SHP77 (cell line): ENCODE results near the gene C4orf33.

ENCODE experiments used
- DNase-seq, 2 experiments: peaks; one replicate each; lab custom pipeline; 2025; lab: John Stamatoyannopoulos, UW

Gene C4orf33

GRCh38 chr4:129129143-129129542, 33.2 kb downstream of the C4orf33 start:
- no peak for DNase-seq

GRCh38 chr4:129131343-129131742, 35.4 kb downstream of the C4orf33 start:
- DNase-seq: no peak

GRCh38 chr4:129136433-129136832, 40.5 kb downstream of the C4orf33 start:
- no peak for DNase-seq

- no peak for DNase-seq
These were observed 43.0 kb downstream of the C4orf33 start for GRCh38 chr4:129138810-129139496.

- DNase-seq: no peak
These were observed 44.6 kb downstream of the C4orf33 start for GRCh38 chr4:129140521-129140920.

GRCh38 chr4:129143359-129143758, 47.4 kb downstream of the C4orf33 start:
- DNase-seq: no peak

GRCh38 chr4:129144755-129145206, 48.8 kb downstream of the C4orf33 start:
- no peak for DNase-seq

GRCh38 chr4:129145222-129145730, 49.3 kb downstream of the C4orf33 start:
- DNase-seq: no peak

GRCh38 chr4:129146639-129147038, 50.7 kb downstream of the C4orf33 start:
- DNase-seq: no peak

GRCh38 chr4:129148892-129149291, 52.9 kb downstream of the C4orf33 start:
- DNase-seq: no peak

- DNase-seq: no peak
These were observed 54.0 kb downstream of the C4orf33 start for GRCh38 chr4:129149906-129150305.

- no peak for DNase-seq
These were observed 56.4 kb downstream of the C4orf33 start for GRCh38 chr4:129152350-129152749.

- DNase-seq: no peak
These were observed 57.7 kb downstream of the C4orf33 start for GRCh38 chr4:129153700-129154099.

GRCh38 chr4:129162450-129162849, 66.5 kb downstream of the C4orf33 start:
- DNase-seq: no peak

GRCh38 chr4:129163427-129163826, 67.5 kb downstream of the C4orf33 start:
- no peak for DNase-seq

GRCh38 chr4:129164243-129164642, 68.3 kb downstream of the C4orf33 start:
- no peak for DNase-seq
